SIG-M5 treated with dmso at 0.1 percent for 504 hours (cell line): Measurements from ENCODE around the gene PRMT2.
"Not testable (repeated sequence)": the region's sequence is repeated elsewhere in the genome, so short reads cannot be mapped to it uniquely, and the experiment has no call there.

ENCODE experiments used
- DNase-seq: peaks from one replicate; lab custom pipeline; 2025; ENCODE audit not compliant: unreplicated experiment; lab: John Stamatoyannopoulos, UW

The PRMT2 gene

GRCh38 chr21:46667741-46668380 lies 32.4 kb downstream of the PRMT2 start:
- peak; percentile 23 for DNase-seq

- DNase-seq: no peak
Measured at GRCh38 chr21:46668381-46668780, 32.9 kb downstream of the PRMT2 start.

DNA sequence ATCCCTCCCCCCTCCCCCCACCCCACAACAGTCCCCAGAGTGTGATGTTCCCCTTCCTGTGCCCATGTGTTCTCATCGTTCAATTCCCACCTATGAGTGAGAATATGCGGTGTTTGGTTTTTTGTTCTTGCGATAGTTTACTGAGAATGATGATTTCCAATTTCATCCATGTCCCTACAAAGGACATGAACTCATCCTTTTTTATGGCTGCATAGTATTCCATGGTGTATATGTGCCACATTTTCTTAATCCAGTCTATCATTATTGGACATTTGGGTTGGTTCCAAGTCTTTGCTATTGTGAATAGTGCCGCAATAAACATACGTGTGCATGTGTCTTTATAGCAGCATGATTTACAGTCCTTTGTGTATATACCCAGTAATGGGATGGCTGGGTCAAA lies 33.4 kb downstream of the PRMT2 start:
- not testable (repeated sequence) for DNase-seq

GRCh38 chr21:46674430-46675007 lies 39.0 kb downstream of the PRMT2 start:
- DNase-seq: no peak

DNA sequence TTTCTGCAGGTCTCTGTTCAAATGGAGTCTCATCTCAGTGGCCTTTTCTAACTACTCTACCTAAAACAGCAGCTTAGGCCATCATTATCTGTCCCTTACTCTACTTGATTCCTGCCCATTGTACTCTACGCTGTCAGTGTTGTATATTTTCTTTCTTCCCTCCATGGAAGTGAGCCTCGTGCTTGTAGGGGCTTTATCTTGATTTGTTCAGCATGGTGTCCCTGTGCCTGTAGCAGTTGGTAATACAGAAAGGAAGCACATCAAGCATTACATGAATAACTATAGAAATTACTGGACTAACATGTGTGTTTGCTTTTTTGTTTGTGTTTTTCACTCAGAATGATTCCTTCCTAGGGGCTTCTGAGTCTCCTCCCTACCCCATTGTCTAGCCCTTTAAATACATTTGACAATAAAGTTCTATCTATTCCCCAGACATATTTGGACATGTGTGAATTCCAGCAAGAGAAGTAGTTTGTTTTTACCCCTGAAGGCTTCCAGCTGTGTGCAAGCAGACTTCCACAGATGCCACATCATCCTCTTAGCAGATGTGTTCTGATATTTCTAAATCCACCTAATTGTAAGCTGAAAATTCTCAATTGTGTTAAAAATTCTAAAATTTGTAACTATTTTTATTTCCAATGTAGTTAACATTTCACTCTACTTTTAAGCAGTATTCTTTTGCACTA lies 40.3 kb downstream of the PRMT2 start:
- no peak for DNase-seq

GRCh38 chr21:46676542-46676941 lies 41.1 kb downstream of the PRMT2 start:
- DNase-seq: not testable (repeated sequence)

DNA sequence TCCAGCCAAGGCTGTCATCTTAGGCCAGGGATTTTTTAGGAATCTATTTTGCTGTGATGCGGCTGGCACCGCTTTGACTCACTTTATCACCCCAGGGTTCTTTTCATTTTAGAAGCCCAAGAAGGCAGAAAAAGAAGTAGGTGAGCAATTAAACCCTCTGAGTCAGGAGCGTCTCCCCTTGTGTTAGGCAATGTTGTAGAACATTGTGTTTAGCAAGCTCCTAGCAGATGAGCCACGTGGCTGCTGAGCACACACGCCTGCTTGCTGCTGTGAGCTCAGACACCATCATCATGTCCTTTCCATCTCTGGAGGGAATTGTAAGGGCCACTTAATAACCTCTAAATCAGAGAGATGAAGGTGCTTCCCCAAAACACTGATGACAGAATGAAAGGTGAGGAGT lies 46.1 kb downstream of the PRMT2 start:
- not testable (repeated sequence) for DNase-seq

DNA sequence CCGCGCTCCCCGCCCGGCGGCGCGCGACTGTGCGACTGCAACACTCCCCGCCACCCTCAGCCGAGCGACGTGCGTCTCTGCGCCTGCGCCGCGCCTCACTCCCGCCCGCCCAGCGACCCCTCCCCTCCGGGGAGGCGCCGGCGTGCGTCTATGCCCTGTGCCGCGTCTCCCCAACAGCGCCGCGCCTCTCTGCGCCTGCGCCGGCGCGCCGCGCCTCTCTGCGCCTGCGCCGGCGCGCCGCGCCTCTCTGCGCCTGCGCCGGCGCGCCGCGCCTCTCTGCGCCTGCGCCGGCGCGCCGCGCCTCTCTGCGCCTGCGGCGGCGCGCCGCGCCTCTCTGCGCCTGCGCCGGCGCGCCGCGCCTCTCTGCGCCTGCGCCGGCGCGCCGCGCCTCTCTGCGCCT lies 63.2 kb downstream of the PRMT2 start:
- DNase-seq: not testable (repeated sequence)

DNA sequence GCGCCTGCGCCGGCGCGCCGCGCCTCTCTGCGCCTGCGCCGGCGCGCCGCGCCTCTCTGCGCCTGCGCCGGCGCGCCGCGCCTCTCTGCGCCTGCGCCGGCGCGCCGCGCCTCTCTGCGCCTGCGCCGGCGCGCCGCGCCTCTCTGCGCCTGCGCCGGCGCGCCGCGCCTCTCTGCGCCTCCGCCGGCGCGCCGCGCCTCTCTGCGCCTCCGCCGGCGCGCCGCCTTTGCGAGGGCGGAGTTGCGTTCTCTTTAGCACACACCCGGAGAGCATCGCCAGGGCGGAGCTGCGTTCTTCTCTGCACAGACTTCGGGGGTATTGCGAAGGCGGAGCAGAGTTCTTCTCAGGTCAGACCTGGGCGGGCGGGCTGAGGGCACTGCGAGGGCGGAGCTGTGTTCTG lies 63.6 kb downstream of the PRMT2 start:
- not testable (repeated sequence) for DNase-seq
